ENCODE data around the gene SHANK2. TPM values are rescaled to one million over a fixed set of nuclear protein-coding genes. Genes with fewer than 3 reads are reported as not detected.

SHANK2 gene
- total RNA-seq, 1 donor from 2014 or later = 8.1 TPM

GRCh38 chr11:71238941-71239340, 13.4 kb downstream of the SHANK2 start:
- no peak overlapping the region for H3K9ac ChIP-seq
- H3K9me3 ChIP-seq (ENCODE audit: low read depth) = no peaks in the 10 kb centered on the region
- H2AFZ ChIP-seq (replicated peaks) = no peak overlapping the region
- H3K27me3 Mint-ChIP-seq (ENCODE audit: insufficient read depth, low read depth) = no peaks in the 10 kb centered on the region
- TF ChIP-seq EZH2 (IDR thresholded peaks at IDR 0.05) = no peak
- no peak for TF ChIP-seq CTCF (IDR thresholded peaks at IDR 0.05)
- no peak for TF ChIP-seq EZH2phosphoT487 (IDR thresholded peaks at IDR 0.05)
- peaks cover 11% of the 10 kb centered on the region for H3F3A ChIP-seq (ENCODE audit: low read depth)
- peaks cover 21% of the 10 kb centered on the region for H3K4me1 ChIP-seq
- H3K27ac Mint-ChIP-seq = no peak overlapping the region
- no peak overlapping the region for H3K27ac ChIP-seq
- H3K4me3 Mint-ChIP-seq = no peak overlapping the region
- no peaks in the 10 kb centered on the region for H3K36me3 Mint-ChIP-seq
- no peaks in the 10 kb centered on the region for H3K9me3 Mint-ChIP-seq
- no peak for DNase-seq (ENCODE audit: low spot score)
- H3K27me3 ChIP-seq = no peaks in the 10 kb centered on the region
- no peaks in the 10 kb centered on the region for H3K36me3 ChIP-seq
- H4K20me1 ChIP-seq (ENCODE audit: low read depth) = no peaks in the 10 kb centered on the region
- H3K4me1 Mint-ChIP-seq = peaks cover 21% of the 10 kb centered on the region
- no peak overlapping the region for H3K4me2 ChIP-seq
- peaks cover 9% of the 10 kb centered on the region for H3K79me2 ChIP-seq (ENCODE audit: low read depth)
- no peak overlapping the region for H3K4me3 ChIP-seq

- Histone ChIP-seq H3K4me2 (peak overlapping the region; percentile 49), H3F3A (ENCODE audit: low read depth) (peaks cover 11% of the 10 kb centered on the region), H3K27ac (no peak overlapping the region), H3K9ac (no peak overlapping the region), H2AFZ (replicated peaks) (no peak overlapping the region), H3K36me3 (no peaks in the 10 kb centered on the region), H3K79me2 (ENCODE audit: low read depth) (peaks cover 9% of the 10 kb centered on the region), H3K27me3 (no peaks in the 10 kb centered on the region), H4K20me1 (ENCODE audit: low read depth) (no peaks in the 10 kb centered on the region), H3K4me1 (peaks cover 21% of the 10 kb centered on the region), H3K4me3 (no peak overlapping the region), H3K9me3 (ENCODE audit: low read depth) (no peaks in the 10 kb centered on the region)
- Mint-ChIP-seq H3K27me3 (ENCODE audit: insufficient read depth, low read depth) (no peaks in the 10 kb centered on the region), H3K4me3 (no peak overlapping the region), H3K36me3 (no peaks in the 10 kb centered on the region), H3K4me1 (peaks cover 21% of the 10 kb centered on the region), H3K9me3 (no peaks in the 10 kb centered on the region), H3K27ac (no peak overlapping the region)
- TF ChIP-seq EZH2 (IDR thresholded peaks at IDR 0.05) (no peak), EZH2phosphoT487 (IDR thresholded peaks at IDR 0.05) (no peak), CTCF (IDR thresholded peaks at IDR 0.05) (no peak)
- DNase-seq (ENCODE audit: low spot score) = no peak
Observed at GRCh38 chr11:71238285-71238875, 14.0 kb downstream of the SHANK2 start.

- no peaks in the 10 kb centered on the region for H3K27me3 Mint-ChIP-seq (ENCODE audit: insufficient read depth, low read depth)
- H3K27me3 ChIP-seq = no peaks in the 10 kb centered on the region
- no peaks in the 10 kb centered on the region for H3K36me3 Mint-ChIP-seq
- peak overlapping the region; percentile 49 for H3K4me2 ChIP-seq
- H3K4me3 Mint-ChIP-seq = no peak overlapping the region
- peak overlapping the region; percentile 27 for H2AFZ ChIP-seq (replicated peaks)
- H3K9ac ChIP-seq = no peak overlapping the region
- H3F3A ChIP-seq (ENCODE audit: low read depth) = peaks cover 11% of the 10 kb centered on the region
- DNase-seq (ENCODE audit: low spot score) = no peak
- no peaks in the 10 kb centered on the region for H3K9me3 Mint-ChIP-seq
- H3K4me1 ChIP-seq = peaks cover 21% of the 10 kb centered on the region
- H3K79me2 ChIP-seq (ENCODE audit: low read depth) = peaks cover 9% of the 10 kb centered on the region
- no peak overlapping the region for H3K27ac Mint-ChIP-seq
- H3K4me1 Mint-ChIP-seq = peaks cover 21% of the 10 kb centered on the region
- H3K4me3 ChIP-seq = no peak overlapping the region
- no peak overlapping the region for H3K27ac ChIP-seq
- H3K36me3 ChIP-seq = no peaks in the 10 kb centered on the region
- H4K20me1 ChIP-seq (ENCODE audit: low read depth) = no peaks in the 10 kb centered on the region
- no peak for TF ChIP-seq CTCF (IDR thresholded peaks at IDR 0.05)
- no peak for TF ChIP-seq EZH2 (IDR thresholded peaks at IDR 0.05)
- no peak for TF ChIP-seq EZH2phosphoT487 (IDR thresholded peaks at IDR 0.05)
- H3K9me3 ChIP-seq (ENCODE audit: low read depth) = no peaks in the 10 kb centered on the region
Observed at GRCh38 chr11:71237853-71238252, 14.5 kb downstream of the SHANK2 start.
